Sigmoid colon (tissue), 4 donors: ENCODE results near the gene DEGS2.

Experiments used
- EP300 ChIP-seq, 4 donors: sonication (generic); formaldehyde crosslinking; IDR thresholded peaks; one replicate each; pipeline ENCODE4 v1.6.1; 2017; ENCODE audit warnings: antibody characterized with exemption in 4 of 4
- POLR2A ChIP-seq, 2 donors: fragments of 450-650 bp; IDR thresholded peaks; one replicate each; pipeline ENCODE4 v1.6.1; 2016; ENCODE audit warnings: antibody characterized with exemption in 2 of 2, mild to moderate bottlenecking in 2 of 2, moderate library complexity in 2 of 2
- POLR2AphosphoS5 ChIP-seq, 4 donors: sonication (generic); formaldehyde crosslinking; IDR thresholded peaks; one replicate each; pipeline ENCODE4 v1.6.1; 2017; ENCODE audit warnings: antibody characterized with exemption in 4 of 4
- TF ChIP-seq, protein P1 (sequence below), 4 experiments: fragments of 450-650 bp in 3 of 4; fragments of 200-600 bp in 1 of 4; IDR thresholded peaks; one replicate each; pipeline ENCODE4 v1.5.1; 2016 to 2019; ENCODE audit warnings: antibody characterized with exemption in 4 of 4, mild to moderate bottlenecking in 3 of 4, moderate library complexity in 2 of 4

DNA sequence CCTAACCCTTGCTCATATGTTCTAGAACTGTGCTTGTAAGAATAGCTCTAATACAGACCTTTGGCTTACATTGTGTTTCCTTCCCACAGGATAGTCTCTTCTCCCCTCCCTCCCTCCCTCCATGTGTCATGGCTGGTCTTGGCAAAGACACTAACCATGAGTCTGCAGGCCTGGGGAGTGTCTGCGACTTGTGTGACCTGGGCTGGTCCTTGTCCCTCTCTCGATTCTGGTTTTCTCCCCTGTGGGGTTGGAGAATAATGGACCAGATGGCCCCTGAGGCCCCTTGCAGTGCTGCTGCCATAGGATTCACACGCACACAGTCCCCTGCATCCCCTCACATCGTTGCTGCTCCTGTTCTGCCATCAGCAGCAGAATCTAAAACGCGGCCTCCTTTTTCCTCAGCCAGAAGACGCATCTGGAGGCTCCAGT is 30.3 kb downstream of the DEGS2 start:
- TF ChIP-seq, protein P1, sequence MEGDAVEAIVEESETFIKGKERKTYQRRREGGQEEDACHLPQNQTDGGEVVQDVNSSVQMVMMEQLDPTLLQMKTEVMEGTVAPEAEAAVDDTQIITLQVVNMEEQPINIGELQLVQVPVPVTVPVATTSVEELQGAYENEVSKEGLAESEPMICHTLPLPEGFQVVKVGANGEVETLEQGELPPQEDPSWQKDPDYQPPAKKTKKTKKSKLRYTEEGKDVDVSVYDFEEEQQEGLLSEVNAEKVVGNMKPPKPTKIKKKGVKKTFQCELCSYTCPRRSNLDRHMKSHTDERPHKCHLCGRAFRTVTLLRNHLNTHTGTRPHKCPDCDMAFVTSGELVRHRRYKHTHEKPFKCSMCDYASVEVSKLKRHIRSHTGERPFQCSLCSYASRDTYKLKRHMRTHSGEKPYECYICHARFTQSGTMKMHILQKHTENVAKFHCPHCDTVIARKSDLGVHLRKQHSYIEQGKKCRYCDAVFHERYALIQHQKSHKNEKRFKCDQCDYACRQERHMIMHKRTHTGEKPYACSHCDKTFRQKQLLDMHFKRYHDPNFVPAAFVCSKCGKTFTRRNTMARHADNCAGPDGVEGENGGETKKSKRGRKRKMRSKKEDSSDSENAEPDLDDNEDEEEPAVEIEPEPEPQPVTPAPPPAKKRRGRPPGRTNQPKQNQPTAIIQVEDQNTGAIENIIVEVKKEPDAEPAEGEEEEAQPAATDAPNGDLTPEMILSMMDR (IDR thresholded peaks at IDR 0.05), result no peak
- TF ChIP-seq POLR2AphosphoS5 (IDR thresholded peaks at IDR 0.05), result no peak
- no peak for TF ChIP-seq POLR2A (IDR thresholded peaks at IDR 0.05)
- TF ChIP-seq EP300 (IDR thresholded peaks at IDR 0.05), result no peak
